HEK293 (cell line): ENCODE data around the gene SPAST.
"Not testable (repeated sequence)": the region's sequence is repeated elsewhere in the genome, so short reads cannot be mapped to it uniquely, and the experiment has no call there.

Experiments
- CTCF ChIA-PET: fragments of 350-600 bp; formaldehyde crosslinking; extraction: SDS; loops from one replicate; lab custom pipeline; 2021; ENCODE audit warnings: antibody characterized with exemption; lab: Yijun Ruan, JAX
- POLR2A ChIA-PET: fragments of 300-600 bp; formaldehyde crosslinking; extraction: SDS; loops from one replicate; lab custom pipeline; 2020; ENCODE audit warnings: antibody characterized with exemption, inconsistent platforms; lab: Yijun Ruan, JAX
- H3K27ac ChIP-seq: fragments of 200-500 bp; sonication (Bioruptor generic); 2 replicates; pipeline ENCODE4 v1.5.1; 2014; ENCODE audit warnings: low read depth, low read length, control low read depth, inconsistent platforms; ENCODE audit errors: extremely low read depth
- H3K36me3 ChIP-seq, 2 experiments: fragments of 200-500 bp in 1 of 2; sonication (Bioruptor generic) in 1 of 2; 1 replicate in 1 of 2; 2 replicates in 1 of 2; pipeline ENCODE4 v1.5.1; 2014 to 2017; ENCODE audit warnings: inconsistent platforms in 2 of 2, low read length in 2 of 2; ENCODE audit not compliant: control insufficient read depth in 2 of 2, insufficient read depth in 1 of 2
- H3K4me1 ChIP-seq: fragments of 200-500 bp; sonication (Bioruptor generic); 2 replicates; pipeline ENCODE4 v1.5.1; 2014; ENCODE audit warnings: mild to moderate bottlenecking, low read length, inconsistent platforms; ENCODE audit not compliant: control insufficient read depth, insufficient read depth
- H3K4me3 ChIP-seq: 2 replicates; pipeline ENCODE4 v1.5.1; 2011; ENCODE audit warnings: low read depth, mild to moderate bottlenecking, control low read depth, low read length, moderate library complexity
- H3K9me3 ChIP-seq: fragments of 200-500 bp; sonication (Bioruptor generic); 2 replicates; pipeline ENCODE4 v1.5.1; 2014; ENCODE audit warnings: low read depth, low read length, inconsistent platforms; ENCODE audit not compliant: control insufficient read depth, insufficient read depth
- ATF2 ChIP-seq: fragments of 450-650 bp; formaldehyde crosslinking; IDR thresholded peaks from 2 replicates; pipeline ENCODE4 v1.5.1; 2016; ENCODE audit warnings: missing biosample characterization, missing genetic modification characterization, low read depth
- BCL11A ChIP-seq: fragments of 450-650 bp; formaldehyde crosslinking; IDR thresholded peaks from 2 replicates; pipeline ENCODE4 v1.5.1; 2016; ENCODE audit warnings: low read depth, missing biosample characterization, missing genetic modification characterization
- BCL6B ChIP-seq: fragments of 450-650 bp; formaldehyde crosslinking; IDR thresholded peaks from 2 replicates; pipeline ENCODE4 v1.5.1; 2017; ENCODE audit warnings: missing biosample characterization, missing genetic modification characterization
- IKZF3 ChIP-seq: fragments of 450-650 bp; IDR thresholded peaks from 2 replicates; pipeline ENCODE4 v1.5.0; 2018; ENCODE audit warnings: missing biosample characterization, mild to moderate bottlenecking, missing genetic modification characterization, moderate library complexity
- KLF8 ChIP-seq: fragments of 450-650 bp; formaldehyde crosslinking; IDR thresholded peaks from 2 replicates; pipeline ENCODE4 v1.5.1; 2016; ENCODE audit warnings: missing biosample characterization, missing genetic modification characterization
- SP2 ChIP-seq: fragments of 450-650 bp; formaldehyde crosslinking; IDR thresholded peaks from 2 replicates; pipeline ENCODE4 v1.5.1; 2016; ENCODE audit warnings: missing biosample characterization, missing genetic modification characterization
- ZBTB20 ChIP-seq: fragments of 450-650 bp; formaldehyde crosslinking; IDR thresholded peaks from 2 replicates; pipeline ENCODE4 v1.5.1; 2016; ENCODE audit warnings: missing biosample characterization, missing genetic modification characterization
- ZBTB6 ChIP-seq: fragments of 450-650 bp; formaldehyde crosslinking; IDR thresholded peaks from 2 replicates; pipeline ENCODE4 v1.5.1; 2017; ENCODE audit warnings: missing biosample characterization, missing genetic modification characterization
- ZBTB7A ChIP-seq: fragments of 450-650 bp; formaldehyde crosslinking; IDR thresholded peaks from 2 replicates; pipeline ENCODE4 v1.5.1; 2016; ENCODE audit warnings: low read depth, missing biosample characterization, missing genetic modification characterization
- ZNF121 ChIP-seq: fragments of 450-650 bp; formaldehyde crosslinking; IDR thresholded peaks from 2 replicates; pipeline ENCODE4 v1.5.1; 2016; ENCODE audit warnings: missing biosample characterization, missing genetic modification characterization
- ZNF146 ChIP-seq: fragments of 450-650 bp; formaldehyde crosslinking; IDR thresholded peaks from 2 replicates; pipeline ENCODE4 v1.5.1; 2016; ENCODE audit warnings: missing biosample characterization, missing genetic modification characterization
- ZNF155 ChIP-seq: fragments of 450-650 bp; formaldehyde crosslinking; IDR thresholded peaks from 2 replicates; pipeline ENCODE4 v1.5.1; 2016; ENCODE audit warnings: missing biosample characterization, missing genetic modification characterization
- ZNF16 ChIP-seq: fragments of 450-650 bp; formaldehyde crosslinking; IDR thresholded peaks from 2 replicates; pipeline ENCODE4 v1.5.1; 2016; ENCODE audit warnings: low read depth, missing biosample characterization, missing genetic modification characterization
- ZNF280D ChIP-seq: fragments of 450-650 bp; formaldehyde crosslinking; IDR thresholded peaks from 2 replicates; pipeline ENCODE4 v1.5.1; 2016; ENCODE audit warnings: missing biosample characterization, missing genetic modification characterization
- ZNF324 ChIP-seq: fragments of 450-650 bp; formaldehyde crosslinking; IDR thresholded peaks from 2 replicates; pipeline ENCODE4 v1.5.1; 2016; ENCODE audit warnings: missing biosample characterization, missing genetic modification characterization
- ZNF335 ChIP-seq: fragments of 450-650 bp; formaldehyde crosslinking; conservative IDR thresholded peaks from 2 replicates; pipeline ENCODE4 v1.5.1; 2016; ENCODE audit warnings: missing biosample characterization, missing genetic modification characterization
- ZNF404 ChIP-seq: fragments of 450-650 bp; formaldehyde crosslinking; IDR thresholded peaks from 2 replicates; pipeline ENCODE4 v1.5.1; 2017; ENCODE audit warnings: missing biosample characterization, missing genetic modification characterization
- ZNF521 ChIP-seq: fragments of 450-650 bp; formaldehyde crosslinking; IDR thresholded peaks from 2 replicates; pipeline ENCODE4 v1.5.1; 2017; ENCODE audit warnings: missing biosample characterization, mild to moderate bottlenecking, missing genetic modification characterization
- ZNF549 ChIP-seq: fragments of 450-650 bp; IDR thresholded peaks from 2 replicates; pipeline ENCODE4 v1.5.1; 2018; ENCODE audit warnings: missing biosample characterization, missing genetic modification characterization, mild to moderate bottlenecking, inconsistent platforms, moderate library complexity
- ZNF664 ChIP-seq: fragments of 450-650 bp; formaldehyde crosslinking; IDR thresholded peaks from 2 replicates; pipeline ENCODE4 v1.5.1; 2016; ENCODE audit warnings: missing biosample characterization, missing genetic modification characterization
- ZNF677 ChIP-seq: fragments of 450-650 bp; IDR thresholded peaks from 2 replicates; pipeline ENCODE4 v1.5.0; 2018; ENCODE audit warnings: missing biosample characterization, mild to moderate bottlenecking, missing genetic modification characterization, moderate library complexity
- ZNF776 ChIP-seq: fragments of 450-650 bp; formaldehyde crosslinking; IDR thresholded peaks from 2 replicates; pipeline ENCODE4 v1.5.0; 2017; ENCODE audit warnings: missing biosample characterization, missing genetic modification characterization, borderline replicate concordance
- ZNF843 ChIP-seq: fragments of 450-650 bp; formaldehyde crosslinking; IDR thresholded peaks from 2 replicates; pipeline ENCODE4 v1.5.1; 2016; ENCODE audit warnings: missing biosample characterization, missing genetic modification characterization
- ZSCAN30 ChIP-seq: fragments of 450-650 bp; IDR thresholded peaks from 2 replicates; pipeline ENCODE4 v1.5.1; 2018; ENCODE audit warnings: missing biosample characterization, mild to moderate bottlenecking, missing genetic modification characterization, moderate library complexity

The SPAST gene

GRCh38 chr2:32129086-32129485 is 65.7 kb downstream of the SPAST start:
- no peak for TF ChIP-seq ZNF155
- no peak for TF ChIP-seq ZNF324 (tag by site-specific recombination)
- TF ChIP-seq ZNF521 = no peak
- TF ChIP-seq ZBTB20 = no peak
- no peak for TF ChIP-seq ZNF280D (tag by site-specific recombination)
- no peak for TF ChIP-seq BCL11A (tag by site-specific recombination)
- TF ChIP-seq ZNF664 (tag by site-specific recombination) = no peak
- TF ChIP-seq BCL6B (tag by site-specific recombination) = no peak
- TF ChIP-seq ZNF146 (tag by site-specific recombination) = no peak
- TF ChIP-seq ZNF843 (tag by site-specific recombination) = no peak
- TF ChIP-seq SP2 (tag by site-specific recombination) = no peak
- no peak for TF ChIP-seq ZSCAN30 (tag by site-specific recombination)
- no peak for TF ChIP-seq ZNF121 (tag by site-specific recombination)
- no peak for TF ChIP-seq ZNF677
- TF ChIP-seq ZBTB7A (tag by site-specific recombination) = no peak
- TF ChIP-seq ZNF16 = no peak
- ChIA-PET CTCF (no interaction called here), POLR2A (no interaction called here)
- Histone ChIP-seq H3K4me1 (no peaks in the 10 kb centered on the region), H3K27ac (no peak overlapping the region), H3K36me3 (peaks cover 14 to 23% of the 10 kb centered on the region in 2 experiments; a peak in 2 of 3 replicates), H3K9me3 (no peaks in the 10 kb centered on the region), H3K4me3 (no peak overlapping the region)

GRCh38 chr2:32135409-32135808 is 72.1 kb downstream of the SPAST start:
- ChIA-PET POLR2A (no interaction called here), CTCF (interaction anchor here (0.6 kb wide), 1 partner anchor 214 kb away, joined by 3 read pairs; no protein-coding TSS in a partner anchor)
- H3K9me3 ChIP-seq = no peaks in the 10 kb centered on the region
- H3K4me1 ChIP-seq = no peaks in the 10 kb centered on the region
- H3K27ac ChIP-seq = no peak overlapping the region
- H3K36me3 ChIP-seq = peaks cover 5 to 19% of the 10 kb centered on the region in 2 experiments; a peak in 2 of 3 replicates
- H3K4me3 ChIP-seq = no peak overlapping the region
- TF ChIP-seq ZNF404 (tag by site-specific recombination) (no peak), ZNF335 (tag by site-specific recombination) (peak; percentile 36; the same call in 1 of the 2 replicates)

GRCh38 chr2:32136097-32136496 is 72.7 kb downstream of the SPAST start:
- Histone ChIP-seq H3K4me3 (no peak overlapping the region), H3K4me1 (no peaks in the 10 kb centered on the region), H3K27ac (no peak overlapping the region), H3K36me3 (peaks cover 5 to 15% of the 10 kb centered on the region in 2 experiments; a peak in 2 of 3 replicates)
- CTCF ChIA-PET = interaction anchor here (0.6 to 0.7 kb wide), 2 partner anchors 15 to 1153 kb away, joined by 3 read pairs; no protein-coding TSS in a partner anchor
- POLR2A ChIA-PET = interaction anchor here (0.9 kb wide), 1 partner anchor 29 kb away, joined by 3 read pairs; the partner anchor contains the start of gene SLC30A6
- TF ChIP-seq IKZF3 (tag by site-specific recombination) = no peak
- no peak for TF ChIP-seq ZNF776 (tag by site-specific recombination)
- no peak for TF ChIP-seq ATF2 (tag by site-specific recombination)
- TF ChIP-seq ZNF549 (tag by site-specific recombination) = no peak
- TF ChIP-seq ZBTB6 = no peak
- no peak for TF ChIP-seq SP2 (tag by site-specific recombination)
- no peak for TF ChIP-seq KLF8 (tag by site-specific recombination)
- TF ChIP-seq, all 188 proteins: peak for 0
- no peaks in the 10 kb centered on the region for H3K9me3 ChIP-seq

GRCh38 chr2:32151544-32151943 is 88.2 kb downstream of the SPAST start:
- POLR2A ChIA-PET, H3K4me3 ChIP-seq, H3K4me1 ChIP-seq, CTCF ChIA-PET, H3K27ac ChIP-seq, H3K9me3 ChIP-seq: not testable (repeated sequence)
- H3K36me3 ChIP-seq = peaks cover 5 to 21% of the 10 kb centered on the region in 2 experiments
